HepG2 (cell line): ENCODE measurements around the gene CAMK2N2. TPM values are rescaled to one million over a fixed set of nuclear protein-coding genes. Genes with fewer than 3 reads are reported as not detected.
A peak's percentile ranks its signal among the peaks of the same experiment; 100 is the strongest.

Source experiments
- ATF7-NPFF ChIP-seq: sonication (generic); formaldehyde crosslinking; IDR thresholded peaks from 2 replicates; pipeline ENCODE4 v1.8.1; 2023; ENCODE audit warnings: mild to moderate bottlenecking, low read depth, missing genetic modification reagents, moderate library complexity
- DMTF1 ChIP-seq: sonication (generic); formaldehyde crosslinking; IDR thresholded peaks from 2 replicates; pipeline ENCODE4 v1.4.0; 2020; ENCODE audit warnings: mild to moderate bottlenecking, missing genetic modification reagents
- E2F2 ChIP-seq: sonication (generic); formaldehyde crosslinking; IDR thresholded peaks from 2 replicates; pipeline ENCODE4 v1.4.0; 2020; ENCODE audit warnings: missing genetic modification reagents, borderline replicate concordance
- HDAC1 ChIP-seq: sonication (generic); formaldehyde crosslinking; IDR thresholded peaks from 2 replicates; pipeline ENCODE4 v1.5.1; 2020; ENCODE audit warnings: mild to moderate bottlenecking, missing genetic modification reagents
- HNF1A ChIP-seq, 2 experiments: sonication (generic) in 1 of 2; formaldehyde crosslinking in 1 of 2; IDR thresholded peaks; 2 replicates each; pipeline versions ENCODE4 v1.4.0 to v1.6.1; 2016 to 2020; ENCODE audit warnings: borderline replicate concordance in 1 of 2, low read depth in 1 of 2, mild to moderate bottlenecking in 1 of 2, missing genetic modification reagents in 1 of 2
- HOMEZ ChIP-seq: IDR thresholded peaks from 2 replicates; pipeline ENCODE4 v1.6.1; 2016; ENCODE audit warnings: low read depth
- HOXA9 ChIP-seq: sonication (generic); formaldehyde crosslinking; IDR thresholded peaks from 2 replicates; pipeline ENCODE4 v1.8.1; 2022; ENCODE audit warnings: missing genetic modification reagents, mild to moderate bottlenecking, moderate library complexity, borderline replicate concordance
- YEATS2 ChIP-seq: sonication (generic); formaldehyde crosslinking; IDR thresholded peaks from 2 replicates; pipeline ENCODE4 v1.4.0; 2020; ENCODE audit warnings: missing genetic modification reagents, borderline replicate concordance
- ZNF468 ChIP-seq: sonication (generic); formaldehyde crosslinking; IDR thresholded peaks from 2 replicates; pipeline ENCODE4 v1.8.0; 2022; ENCODE audit warnings: mild to moderate bottlenecking, moderate library complexity, missing genetic modification reagents
- ZNF530 ChIP-seq: sonication (generic); formaldehyde crosslinking; IDR thresholded peaks from 2 replicates; pipeline ENCODE4 v1.5.0; 2020; ENCODE audit warnings: low read depth, mild to moderate bottlenecking, missing genetic modification reagents
- ZNF567 ChIP-seq: sonication (generic); formaldehyde crosslinking; IDR thresholded peaks from 2 replicates; pipeline ENCODE4 v1.8.1; 2023; ENCODE audit warnings: mild to moderate bottlenecking, missing genetic modification reagents, borderline replicate concordance
- ZNF687 ChIP-seq: sonication (generic); formaldehyde crosslinking; IDR thresholded peaks from 2 replicates; pipeline ENCODE4 v1.5.1; 2020; ENCODE audit warnings: mild to moderate bottlenecking, missing genetic modification reagents, moderate library complexity
- ZNF713 ChIP-seq: sonication (generic); formaldehyde crosslinking; IDR thresholded peaks from 2 replicates; pipeline ENCODE4 v1.4.0; 2020; ENCODE audit warnings: mild to moderate bottlenecking, missing genetic modification reagents
- polyA plus RNA-seq, 8 experiments: library from polyadenylated mRNA; depleted of rRNA in 3 of 8; stranded (reverse) in 7 of 8; unstranded in 1 of 8; fragments of >200 nt; fragmentation: Illumina TruSeq in 4 of 8; extraction: Trizol in 4 of 8; gene quantifications; 2 replicates each; pipeline versions ENCODE4 v1.2.1 to v1.2.3, GENCODE V29; 2011 to 2016; ENCODE audit warnings: low read depth in 4 of 8, missing spikeins in 1 of 8, mixed read lengths in 1 of 8; ENCODE audit not compliant: insufficient read depth in 1 of 8
- total RNA-seq, 5 experiments: library from RNA; depleted of rRNA; stranded (reverse); fragments of >200 nt; fragmentation: Illumina TruSeq; extraction: Trizol; gene quantifications; 2 replicates each; pipeline ENCODE4 v1.2.3, GENCODE V29; 2016; ENCODE audit warnings: low read depth in 1 of 5

The CAMK2N2 gene
- total and polyA plus RNA-seq, 2 of the 13 experiments (the other 11 are each of a cell fraction or from before 2014, with no cell fraction given) = 0.12 to 0.27 TPM

- TF ChIP-seq HNF1A (IDR thresholded peaks at IDR 0.05; ENCODE audit: low read depth) (no peak), HNF1A (CRISPR knock-in tag; IDR thresholded peaks at IDR 0.05; ENCODE audit: borderline replicate concordance) (no peak; the same call in 1 of the 2 replicates), ZNF567 (CRISPR knock-in tag) (no peak), HDAC1 (peak; percentile 72), E2F2 (CRISPR knock-in tag) (no peak), DMTF1 (CRISPR knock-in tag) (no peak), HOXA9 (CRISPR knock-in tag) (no peak), ZNF530 (CRISPR knock-in tag) (no peak), YEATS2 (CRISPR knock-in tag) (peak; percentile 59; the same call in 1 of the 2 replicates), ATF7-NPFF (no peak; the same call in 1 of the 2 replicates), ZNF468 (CRISPR knock-in tag) (no peak), HOMEZ (peak; percentile 33; the same call in 1 of the 2 replicates), ZNF713 (CRISPR knock-in tag) (no peak), ZNF687 (CRISPR knock-in tag) (peak; percentile 79)
Measured at GRCh38 chr3:184298759-184299487, 37.6 kb upstream of the CAMK2N2 start, which contains the start of gene PSMD2 (continued).
